SK-N-SH (cell line): ENCODE results near the gene TPRA1. TPM values are rescaled to one million over a fixed set of nuclear protein-coding genes. Genes with fewer than 3 reads are reported as not detected.

Experiments used
- CTCF ChIA-PET: fragments of 300-600, 350-600 bp; formaldehyde crosslinking; extraction: SDS; loops from one replicate; lab custom pipeline; 2021; lab: Yijun Ruan, JAX
- POLR2A ChIA-PET: fragments of 350-600 bp; sonication (Branson Sonifier 250); formaldehyde crosslinking; extraction: SDS; loops from one replicate; lab custom pipeline; 2020; ENCODE audit warnings: antibody characterized with exemption, inconsistent platforms; lab: Yijun Ruan, JAX
- DNase-seq: peaks from one replicate; pipeline ENCODE4 v3.0.0; 2012
- H2AFZ ChIP-seq: fragments of 200-600 bp; sonication (generic); 2 replicates; pipeline ENCODE4 v1.8.1; 2016; ENCODE audit warnings: antibody characterized with exemption, mild to moderate bottlenecking, low read depth
- H3F3A ChIP-seq: fragments of 200-600 bp; sonication (generic); replicated peaks from 2 replicates; pipeline ENCODE3; 2016; ENCODE audit warnings: antibody characterized with exemption, mild to moderate bottlenecking; ENCODE audit not compliant: insufficient read depth
- H3K27ac ChIP-seq, 2 experiments: fragments of 200-500 bp in 1 of 2; fragments of 200-600 bp in 1 of 2; sonication (Bioruptor generic) in 1 of 2; sonication (generic), shearing (Covaris generic) in 1 of 2; 2 replicates each; pipeline versions ENCODE4 v1.5.1 to v1.6.1; 2014 to 2016; ENCODE audit warnings: low read depth in 2 of 2, inconsistent platforms in 1 of 2, low read length in 1 of 2, mild to moderate bottlenecking in 1 of 2, mixed read lengths in 1 of 2
- H3K27me3 ChIP-seq: fragments of 200-600 bp; sonication (generic), shearing (Covaris generic); 2 replicates; pipeline ENCODE4 v1.6.1; 2016; ENCODE audit warnings: mixed run types; ENCODE audit not compliant: insufficient read depth
- H3K36me3 ChIP-seq, 2 experiments: fragments of 200-500 bp in 1 of 2; fragments of 200-600 bp in 1 of 2; sonication (Bioruptor generic) in 1 of 2; sonication (generic) in 1 of 2; replicated peaks in 1 of 2; 2 replicates each; pipeline versions ENCODE3 to v1.5.1; 2014 to 2016; ENCODE audit warnings: low read length in 1 of 2, mild to moderate bottlenecking in 1 of 2; ENCODE audit not compliant: insufficient read depth in 2 of 2, control insufficient read depth in 1 of 2
- H3K4me1 ChIP-seq, 2 experiments: fragments of 200-500 bp in 1 of 2; fragments of 200-600 bp in 1 of 2; sonication (Bioruptor generic) in 1 of 2; sonication (generic), shearing (Covaris generic) in 1 of 2; 2 replicates each; pipeline versions ENCODE4 v1.5.1 to v1.6.1; 2014 to 2016; ENCODE audit warnings: low read depth in 1 of 2, low read length in 1 of 2, mixed run types in 1 of 2; ENCODE audit not compliant: insufficient read depth in 2 of 2, control insufficient read depth in 1 of 2
- H3K4me2 ChIP-seq: fragments of 200-600 bp; sonication (generic), shearing (Covaris generic); 2 replicates; pipeline ENCODE4 v1.6.1; 2017; ENCODE audit warnings: mixed run types
- H3K4me3 ChIP-seq, 2 experiments: fragments of 200-500 bp in 1 of 2; fragments of 200-600 bp in 1 of 2; sonication (Bioruptor generic) in 1 of 2; sonication (generic), shearing (Covaris generic) in 1 of 2; 2 replicates each; pipeline versions ENCODE4 v1.5.1 to v1.8.1; 2014 to 2016; ENCODE audit warnings: low read depth in 2 of 2, inconsistent platforms in 1 of 2, low read length in 1 of 2, mild to moderate bottlenecking in 1 of 2, mixed read lengths in 1 of 2, moderate library complexity in 1 of 2
- H3K79me2 ChIP-seq: fragments of 200-600 bp; sonication (generic); 2 replicates; pipeline ENCODE4 v1.8.1; 2017; ENCODE audit warnings: mild to moderate bottlenecking; ENCODE audit not compliant: insufficient read depth
- H3K9ac ChIP-seq: fragments of 200-600 bp; sonication (generic); 2 replicates; pipeline ENCODE4 v1.6.1; 2017; ENCODE audit warnings: mixed run types
- H3K9me2 ChIP-seq: fragments of 200-600 bp; sonication (generic); 2 replicates; pipeline ENCODE4 v1.6.1; 2017; ENCODE audit warnings: mixed run types
- H3K9me3 ChIP-seq: fragments of 200-600 bp; sonication (generic); 2 replicates; pipeline ENCODE4 v1.6.1; 2017; ENCODE audit warnings: mixed run types, mild to moderate bottlenecking, moderate library complexity
- H4K20me1 ChIP-seq: fragments of 200-600 bp; sonication (generic); 2 replicates; pipeline ENCODE4 v1.6.1; 2017; ENCODE audit warnings: mild to moderate bottlenecking, mixed run types; ENCODE audit not compliant: insufficient read depth
- CTCF ChIP-seq: fragments of 200-600 bp; sonication (generic); IDR thresholded peaks from 2 replicates; pipeline ENCODE4 v1.6.1; 2017; ENCODE audit warnings: antibody characterized with exemption, mild to moderate bottlenecking, moderate library complexity
- ELF1 ChIP-seq: IDR thresholded peaks from 2 replicates; pipeline ENCODE4 v1.4.0; 2012
- FOXM1 ChIP-seq: IDR thresholded peaks from 2 replicates; pipeline ENCODE4 v1.4.0; 2012; ENCODE audit warnings: low read depth, mild to moderate bottlenecking
- GABPA ChIP-seq: IDR thresholded peaks from 2 replicates; pipeline ENCODE4 v1.4.0; 2012; ENCODE audit warnings: low read depth, mild to moderate bottlenecking
- MXI1 ChIP-seq: IDR thresholded peaks from 2 replicates; pipeline ENCODE4 v1.6.1; 2012; ENCODE audit warnings: mild to moderate bottlenecking, low read depth, low read length, improper control_type of control experiment
- NRF1 ChIP-seq: IDR thresholded peaks from 2 replicates; pipeline ENCODE4 v1.6.1; 2012; ENCODE audit warnings: low read depth, mild to moderate bottlenecking, low read length
- REST ChIP-seq: IDR thresholded peaks from 2 replicates; pipeline ENCODE4 v1.6.1; 2012; ENCODE audit warnings: mild to moderate bottlenecking, low read depth, low read length, moderate library complexity
- RXRA ChIP-seq: IDR thresholded peaks from 2 replicates; pipeline ENCODE4 v1.4.0; 2012; ENCODE audit warnings: low read depth, mild to moderate bottlenecking, borderline replicate concordance
- SIN3A ChIP-seq: IDR thresholded peaks from 2 replicates; pipeline ENCODE4 v1.6.1; 2012; ENCODE audit warnings: low read depth, mild to moderate bottlenecking, low read length, moderate library complexity, borderline replicate concordance
- YY1 ChIP-seq: IDR thresholded peaks from 2 replicates; pipeline ENCODE4 v1.4.0; 2012; ENCODE audit warnings: low read depth, mild to moderate bottlenecking
- ZBTB33 ChIP-seq: IDR thresholded peaks from 2 replicates; pipeline ENCODE4 v1.4.0; 2012; ENCODE audit warnings: low read depth, borderline replicate concordance
- WGBS: methylation state at CpG from one replicate; pipeline ENCODE4 v1.1.6; 2017; ENCODE audit warnings: low lambda C conversion rate; 5-methylcytosine and 5-hydroxymethylcytosine counted together
- polyA plus RNA-seq, 3 experiments: library from polyadenylated mRNA; depleted of rRNA; stranded (reverse); fragments of >200 nt; gene quantifications; 2 replicates each; pipeline ENCODE4 v1.2.3, GENCODE V29; 2012
- TF ChIP-seq, protein P1 (sequence below): IDR thresholded peaks from 2 replicates; pipeline ENCODE4 v1.4.0; 2012; ENCODE audit warnings: low read depth
- TF ChIP-seq, protein P2 (sequence below): IDR thresholded peaks from 2 replicates; pipeline ENCODE4 v1.4.0; 2012; ENCODE audit warnings: low read depth, borderline replicate concordance

TPRA1 gene
- polyA plus RNA-seq, 1 of the 3 experiments (the other 2 are of a cell fraction) = 26.3 TPM

GRCh38 chr3:127600749-127601456, 10.4 kb upstream of the TPRA1 start:
- no peak overlapping the region for H3K4me2 ChIP-seq
- H3K79me2 ChIP-seq = peaks cover 33% of the 10 kb centered on the region
- no peaks in the 10 kb centered on the region for H4K20me1 ChIP-seq
- H3K9me2 ChIP-seq = no peaks in the 10 kb centered on the region
- H3K27ac ChIP-seq = no peak overlapping the region
- H3K4me3 ChIP-seq = no peak overlapping the region
- no peaks in the 10 kb centered on the region for H3F3A ChIP-seq
- H3K4me1 ChIP-seq = peaks cover 6 to 19% of the 10 kb centered on the region in 2 experiments; a peak in 3 of 4 replicates
- H3K36me3 ChIP-seq = peaks cover 8 to 17% of the 10 kb centered on the region in 2 experiments
- no peaks in the 10 kb centered on the region for H3K9me3 ChIP-seq
- TF ChIP-seq, protein P1, sequence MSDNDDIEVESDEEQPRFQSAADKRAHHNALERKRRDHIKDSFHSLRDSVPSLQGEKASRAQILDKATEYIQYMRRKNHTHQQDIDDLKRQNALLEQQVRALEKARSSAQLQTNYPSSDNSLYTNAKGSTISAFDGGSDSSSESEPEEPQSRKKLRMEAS = no peak
- TF ChIP-seq NRF1 (no peak), YY1 (no peak), SIN3A (no peak), GABPA (no peak), FOXM1 (no peak), ZBTB33 (no peak), MXI1 (no peak), RXRA (no peak), REST (no peak), CTCF (no peak), ELF1 (no peak)
- TF ChIP-seq, protein P2, sequence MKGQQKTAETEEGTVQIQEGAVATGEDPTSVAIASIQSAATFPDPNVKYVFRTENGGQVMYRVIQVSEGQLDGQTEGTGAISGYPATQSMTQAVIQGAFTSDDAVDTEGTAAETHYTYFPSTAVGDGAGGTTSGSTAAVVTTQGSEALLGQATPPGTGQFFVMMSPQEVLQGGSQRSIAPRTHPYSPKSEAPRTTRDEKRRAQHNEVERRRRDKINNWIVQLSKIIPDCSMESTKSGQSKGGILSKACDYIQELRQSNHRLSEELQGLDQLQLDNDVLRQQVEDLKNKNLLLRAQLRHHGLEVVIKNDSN = no peak
- TF ChIP-seq, all 33 proteins: peak for 0
- DNase-seq = no peak
- ChIA-PET CTCF (no interaction called here), POLR2A (no interaction called here)
- Histone ChIP-seq H3K27me3 (no peaks in the 10 kb centered on the region), H3K9ac (no peak overlapping the region), H2AFZ (no peak overlapping the region)
- WGBS = 81% methylated on average over 6 of the region's 6 CpGs
